Right lung (tissue), 5 donors: ENCODE data around the gene AP3S1. TPM values are rescaled to one million over a fixed set of nuclear protein-coding genes. Genes with fewer than 3 reads are reported as not detected.
"Not testable (repeated sequence)": the region's sequence is repeated elsewhere in the genome, so short reads cannot be mapped to it uniquely, and the experiment has no call there.

Source experiments
- DNase-seq, 2 donors: peaks; one replicate each; pipeline ENCODE4 v3.0.0-alpha.2; 2013
- polyA plus RNA-seq, 5 donors: library from polyadenylated mRNA; unstranded; fragments of 120-200 nt; gene quantifications; one replicate each; pipeline versions ENCODE4 v1.2.1 to v1.2.3, GENCODE V29; 2013; ENCODE audit warnings: inconsistent platforms in 1 of 5, low replicate concordance in 1 of 5; ENCODE audit not compliant: insufficient read length in 5 of 5, insufficient read depth in 1 of 5

Gene AP3S1
- polyA plus RNA-seq, 5 donors, result 124 to 193 (median 146) TPM

DNA sequence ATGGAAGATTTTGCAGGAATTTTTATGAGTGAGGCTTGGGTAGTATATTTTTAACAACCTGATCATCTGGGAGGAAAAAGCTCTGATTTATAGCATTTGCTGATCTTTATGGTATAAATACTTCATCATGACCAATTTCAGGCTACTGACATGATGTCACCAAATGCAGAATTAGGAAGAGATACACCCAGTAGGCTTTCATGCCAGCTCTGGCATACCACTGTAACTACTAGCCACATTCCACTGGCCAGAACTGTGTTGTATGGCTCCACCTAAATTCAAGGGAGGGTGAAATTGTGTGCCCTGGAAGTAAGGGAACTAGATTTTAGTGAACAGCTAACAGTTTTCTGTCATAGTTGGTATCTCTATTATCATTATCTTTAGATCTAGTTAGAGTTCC lies 17.6 kb downstream of the AP3S1 start:
- no peak for DNase-seq

DNA sequence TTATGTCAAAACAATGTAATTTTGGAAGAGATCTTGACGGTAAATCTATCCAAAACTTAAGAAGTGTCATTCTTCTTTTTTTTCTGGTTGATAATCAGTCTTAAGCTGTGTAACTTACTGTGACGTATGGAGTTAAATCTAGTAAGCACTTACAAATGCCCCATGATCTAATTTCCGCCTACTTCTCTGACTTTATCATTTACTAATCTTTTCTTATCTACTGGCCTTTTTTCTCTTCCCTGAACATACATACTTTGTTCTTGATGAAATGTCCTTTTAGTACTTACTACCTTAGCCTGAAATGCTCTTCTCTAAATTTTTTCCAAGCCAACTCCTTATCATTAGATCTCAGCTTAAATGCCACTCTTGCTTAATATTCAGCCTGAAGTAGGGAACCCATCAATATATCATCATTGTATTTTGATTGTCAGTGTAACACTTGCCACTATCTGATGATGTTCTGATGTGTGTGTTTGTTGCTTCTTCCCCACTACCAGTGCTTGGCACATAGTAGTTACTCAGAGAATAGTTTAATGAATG lies 27.6 kb downstream of the AP3S1 start:
- DNase-seq, result no peak

DNA sequence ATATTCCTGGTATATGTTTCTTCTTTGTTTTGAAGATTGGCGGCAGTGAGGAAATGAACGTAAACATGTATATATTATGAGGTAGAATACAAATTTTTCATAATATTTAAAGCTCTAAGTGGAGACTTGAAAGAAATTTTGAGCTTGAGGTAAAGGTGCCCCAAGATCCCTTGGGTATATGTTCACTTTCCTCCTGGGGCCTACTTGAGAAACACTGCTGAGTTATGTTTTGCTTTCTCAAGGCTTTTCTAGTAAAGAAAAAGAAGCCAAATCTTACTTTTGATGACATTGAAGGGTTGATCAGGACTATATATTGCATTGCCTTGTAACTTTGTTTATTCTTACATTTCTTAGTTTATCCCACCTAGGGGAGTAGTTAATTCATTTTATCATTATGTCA lies 30.7 kb downstream of the AP3S1 start:
- no peak for DNase-seq

DNA sequence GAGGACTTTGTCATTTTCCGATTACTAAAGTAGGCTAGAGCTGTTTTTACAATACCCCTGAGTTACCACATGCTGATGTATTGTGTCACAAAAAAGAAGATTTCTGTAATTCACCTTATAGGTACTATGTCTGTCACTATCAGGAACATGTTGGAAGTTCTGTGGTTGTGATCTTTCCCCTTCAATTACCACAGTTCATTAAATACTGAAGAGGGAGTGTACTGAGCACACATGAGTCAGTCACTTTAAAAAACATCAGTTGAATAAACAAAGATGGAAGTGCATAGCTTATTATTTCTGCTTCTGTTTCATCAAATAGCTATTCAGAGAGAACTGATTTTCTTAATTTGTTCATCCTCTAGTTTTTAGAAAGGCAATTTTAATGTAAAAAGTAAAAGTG lies 31.7 kb downstream of the AP3S1 start:
- no peak for DNase-seq

DNA sequence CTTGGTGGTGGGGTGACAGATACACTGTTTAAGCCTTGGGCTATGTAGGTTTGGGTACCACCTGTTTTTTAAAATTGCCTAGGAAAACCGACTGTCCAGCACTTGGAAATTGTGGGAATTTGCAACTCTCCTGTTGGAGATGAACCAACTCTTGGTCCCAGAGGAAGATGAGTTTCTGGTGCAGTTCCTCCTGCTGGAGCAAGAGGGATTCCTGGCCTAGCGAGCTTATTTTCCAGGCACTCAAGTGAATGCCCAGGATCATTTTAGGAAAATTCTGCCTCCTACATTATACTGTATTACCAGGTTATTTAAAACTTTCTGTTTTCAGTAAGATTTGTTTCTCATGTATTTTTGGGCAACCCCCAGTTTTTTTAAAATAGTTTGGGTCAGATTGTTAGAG lies 33.7 kb downstream of the AP3S1 start:
- DNase-seq, result no peak

DNA sequence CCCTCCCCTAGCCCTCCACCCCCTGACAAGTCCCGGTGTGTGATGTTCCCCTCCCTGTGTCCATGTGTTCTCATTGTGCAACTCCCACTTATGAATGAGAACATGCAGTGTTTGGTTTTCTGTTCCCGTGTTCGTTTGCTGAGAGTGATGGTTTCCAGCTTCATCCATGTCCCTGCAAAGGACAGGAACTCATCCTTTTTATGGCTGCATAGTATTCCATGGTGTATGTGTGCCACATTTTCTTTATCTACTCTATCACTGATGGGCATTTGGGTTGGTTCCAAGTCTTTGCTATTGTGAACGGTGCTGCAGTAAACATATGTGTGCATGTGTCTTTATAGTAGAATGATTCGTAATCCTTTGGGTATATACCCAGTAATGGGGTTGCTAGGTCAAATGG lies 35.6 kb downstream of the AP3S1 start:
- DNase-seq, result not testable (repeated sequence)

DNA sequence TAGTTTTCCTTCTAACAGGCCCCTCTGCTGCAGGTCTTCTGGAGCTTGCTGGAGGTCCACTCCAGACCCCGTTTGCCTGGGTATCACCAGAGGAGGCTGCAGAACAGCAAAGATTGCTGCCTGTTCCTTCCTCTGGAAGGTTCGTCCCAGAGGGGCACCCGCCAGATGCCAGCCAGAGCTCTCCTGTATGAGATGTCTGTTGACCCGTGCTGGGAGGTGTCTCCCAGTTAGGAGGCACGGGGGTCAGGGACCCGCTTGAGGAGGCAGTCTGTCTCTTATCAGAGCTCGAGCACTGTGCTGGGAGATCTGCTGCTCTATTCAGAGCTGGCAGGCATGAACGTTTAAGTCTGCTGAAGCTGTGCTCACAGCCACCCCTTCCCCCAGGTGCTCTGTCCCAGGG lies 40.7 kb downstream of the AP3S1 start:
- not testable (repeated sequence) for DNase-seq

DNA sequence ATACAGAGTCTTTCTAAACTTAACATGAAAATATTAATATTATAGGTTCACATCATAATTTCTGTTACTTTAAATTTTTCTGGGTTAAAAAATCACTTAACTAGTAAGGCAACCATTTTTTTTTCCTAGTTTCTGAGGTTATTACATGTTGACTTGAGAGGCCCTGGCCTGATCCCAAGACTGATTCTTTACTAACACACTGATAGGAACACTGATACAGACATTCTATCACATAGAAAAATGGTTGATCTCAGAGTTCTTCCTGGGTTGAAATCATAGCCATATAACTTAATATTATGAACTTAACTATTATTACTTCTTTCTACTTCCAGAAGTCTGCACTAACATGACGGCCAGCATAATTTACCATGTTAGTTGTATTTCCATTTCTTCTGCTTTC lies 43.0 kb downstream of the AP3S1 start:
- no peak for DNase-seq

DNA sequence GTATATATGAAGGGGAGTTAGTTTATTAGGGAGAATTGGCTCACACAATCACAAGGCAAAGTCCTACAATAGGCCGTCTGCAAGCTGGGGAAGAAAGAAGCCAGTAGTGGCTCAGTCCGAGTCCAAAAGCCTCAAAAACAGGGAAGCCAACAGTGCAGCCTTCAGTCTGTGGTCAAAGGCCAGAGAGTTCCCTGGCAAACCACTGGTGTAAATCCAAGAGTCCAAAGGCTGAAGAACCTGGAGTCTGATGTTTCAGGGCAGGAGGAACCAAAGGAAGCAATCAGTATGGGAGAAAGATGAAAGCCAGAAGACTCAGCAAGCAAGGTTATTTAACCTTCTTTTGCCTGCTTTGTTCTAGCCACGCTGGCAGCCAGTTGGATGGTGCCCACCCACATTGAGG lies 43.5 kb downstream of the AP3S1 start:
- DNase-seq, result not testable (repeated sequence)

DNA sequence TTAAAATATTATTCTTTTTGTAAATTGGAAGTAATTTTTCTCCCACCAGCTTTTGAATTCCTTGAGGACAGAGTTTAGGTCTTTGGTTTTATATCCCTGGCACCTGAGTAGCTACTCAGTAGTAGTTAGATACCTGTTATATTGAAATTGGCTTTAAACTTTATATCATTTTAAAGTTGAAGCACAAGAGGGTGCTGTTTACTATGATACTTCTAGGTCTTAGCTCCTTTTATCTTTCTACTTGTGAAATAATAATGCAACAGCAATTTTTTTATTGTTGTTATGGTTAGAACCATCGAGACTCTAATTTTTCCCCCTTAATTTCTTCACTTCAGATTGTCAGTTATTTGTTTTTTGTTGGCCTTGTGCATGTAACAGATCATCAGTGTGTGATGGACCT lies 46.3 kb downstream of the AP3S1 start:
- peak; percentile 10 to 16 for DNase-seq

DNA sequence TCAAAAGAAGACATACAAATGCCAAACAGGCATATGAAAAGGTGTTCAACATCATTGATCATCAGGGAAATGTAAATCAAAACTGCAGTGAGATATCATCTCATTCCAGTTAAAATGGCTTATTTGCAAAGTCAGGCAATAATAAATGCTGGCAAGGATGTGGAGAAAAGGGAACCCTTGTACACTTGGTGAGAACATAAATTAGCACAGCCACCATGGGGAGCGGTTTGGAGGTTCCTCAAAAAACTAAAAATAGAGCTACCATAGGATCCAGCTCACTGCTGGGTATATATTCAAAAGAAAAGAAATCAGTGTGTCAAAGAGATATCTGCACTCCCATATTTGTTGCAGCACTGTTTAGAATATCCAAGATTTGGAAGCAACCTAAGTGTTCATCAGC lies 50.3 kb downstream of the AP3S1 start:
- no peak for DNase-seq

DNA sequence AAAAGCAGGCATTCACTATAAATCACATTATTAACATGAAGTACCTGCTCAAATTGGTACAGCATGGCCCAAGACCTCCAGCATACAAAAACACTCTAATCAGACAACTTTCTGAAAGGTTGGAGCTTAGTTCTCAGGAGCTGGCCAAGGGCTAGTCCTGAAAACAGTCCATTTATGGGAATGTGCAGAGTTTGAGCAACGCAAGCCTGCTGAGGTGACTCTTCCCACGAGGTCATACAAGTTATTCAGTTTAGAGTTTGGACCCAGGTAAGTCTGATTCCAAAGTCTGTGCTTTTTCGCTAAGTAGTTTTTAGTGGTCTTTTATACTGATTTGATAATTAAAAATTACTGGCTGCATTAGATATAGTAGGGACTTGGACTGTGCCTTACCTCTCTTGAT lies 52.6 kb downstream of the AP3S1 start:
- no peak for DNase-seq

DNA sequence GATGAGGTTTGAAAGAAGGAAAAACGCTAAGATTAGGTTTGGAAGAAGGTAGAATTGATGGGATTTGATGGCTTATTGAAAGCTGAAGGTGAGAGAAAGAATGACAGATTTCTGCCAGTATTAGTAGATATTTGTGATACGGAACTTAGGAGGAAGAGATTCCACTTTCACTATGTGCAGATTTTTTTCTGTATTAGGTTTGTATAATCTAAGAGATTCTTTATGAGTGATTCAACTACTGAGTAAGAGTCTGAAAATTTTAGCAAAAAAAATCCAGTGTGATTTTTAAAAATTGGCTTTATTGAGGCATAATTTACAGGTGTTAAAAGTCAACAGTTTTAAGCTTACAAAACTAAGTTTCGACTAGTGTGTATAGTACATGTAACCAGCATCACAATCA lies 54.1 kb downstream of the AP3S1 start:
- DNase-seq, result no peak

DNA sequence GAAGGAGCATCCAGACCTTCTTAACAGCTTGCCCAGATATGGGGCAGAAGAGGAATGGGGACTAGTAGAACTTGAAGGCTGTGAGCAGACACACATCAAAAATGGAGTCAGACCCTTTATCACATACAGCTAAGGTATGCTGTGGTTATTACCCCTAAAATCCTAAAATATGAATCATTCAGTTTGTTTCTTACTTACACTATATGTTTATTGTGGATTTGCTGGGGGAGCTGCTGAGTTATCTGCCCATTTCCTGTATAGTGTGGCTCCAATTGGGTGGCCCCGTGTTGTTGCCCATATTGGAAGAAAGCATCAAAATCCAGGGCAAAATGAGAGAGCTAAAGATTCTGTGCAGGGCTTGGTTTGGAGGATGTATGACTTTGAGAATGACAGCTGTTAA lies 56.9 kb downstream of the AP3S1 start:
- no peak for DNase-seq

DNA sequence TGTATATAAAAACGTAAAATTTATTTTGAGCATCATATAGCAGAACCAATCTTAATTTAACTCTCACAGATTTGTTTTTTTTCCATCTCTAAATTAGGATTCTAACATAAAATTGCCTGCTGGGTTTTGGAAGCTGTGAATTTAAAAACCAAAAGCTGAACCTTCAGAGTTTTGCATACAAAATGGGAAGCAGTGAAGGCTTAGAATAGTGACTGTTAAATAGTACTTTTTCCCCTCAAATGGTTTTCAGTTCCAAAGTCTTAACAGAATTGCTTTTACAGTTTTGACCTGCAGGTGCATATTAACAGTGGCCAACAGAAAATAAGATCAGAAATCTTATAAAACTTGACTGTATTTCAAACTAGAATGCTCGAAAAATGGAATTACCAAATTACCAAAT lies 65.4 kb downstream of the AP3S1 start:
- DNase-seq, result no peak

DNA sequence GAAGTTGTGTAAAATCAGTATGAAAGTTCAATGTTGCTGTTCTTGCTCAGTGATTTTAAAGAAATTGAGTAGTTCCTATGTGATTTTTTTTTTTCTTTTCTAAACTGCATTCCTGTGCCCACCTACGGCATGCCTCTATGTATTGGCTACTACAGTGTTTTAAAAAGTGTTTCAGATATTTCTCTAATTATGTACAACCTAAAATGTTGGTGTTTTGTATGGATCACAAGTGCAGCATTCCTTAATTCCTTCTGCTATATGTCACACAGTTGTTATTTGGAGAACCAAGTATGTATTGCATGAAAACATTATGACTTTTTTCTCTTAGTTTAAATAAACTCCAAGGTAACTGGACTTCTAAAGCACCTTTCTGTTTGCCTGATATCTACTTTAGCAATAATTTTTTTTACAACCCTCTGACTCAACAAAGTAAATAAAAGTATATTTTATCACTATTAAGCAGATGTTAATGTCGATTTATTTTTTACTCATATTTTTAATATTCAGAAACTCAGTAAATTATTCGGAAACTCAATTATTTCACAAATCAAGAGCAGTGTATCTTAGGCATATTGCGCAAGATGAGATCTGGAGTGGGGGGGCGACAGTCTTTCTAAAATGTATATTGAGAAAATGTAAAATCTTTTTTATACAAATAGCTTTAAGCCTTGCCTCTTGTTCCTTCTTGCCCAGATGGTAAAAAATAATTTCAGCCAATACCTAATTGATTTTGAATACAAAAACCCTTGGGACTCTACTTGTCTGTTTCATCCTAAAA lies 72.1 kb downstream of the AP3S1 start:
- DNase-seq, result not testable (repeated sequence)

DNA sequence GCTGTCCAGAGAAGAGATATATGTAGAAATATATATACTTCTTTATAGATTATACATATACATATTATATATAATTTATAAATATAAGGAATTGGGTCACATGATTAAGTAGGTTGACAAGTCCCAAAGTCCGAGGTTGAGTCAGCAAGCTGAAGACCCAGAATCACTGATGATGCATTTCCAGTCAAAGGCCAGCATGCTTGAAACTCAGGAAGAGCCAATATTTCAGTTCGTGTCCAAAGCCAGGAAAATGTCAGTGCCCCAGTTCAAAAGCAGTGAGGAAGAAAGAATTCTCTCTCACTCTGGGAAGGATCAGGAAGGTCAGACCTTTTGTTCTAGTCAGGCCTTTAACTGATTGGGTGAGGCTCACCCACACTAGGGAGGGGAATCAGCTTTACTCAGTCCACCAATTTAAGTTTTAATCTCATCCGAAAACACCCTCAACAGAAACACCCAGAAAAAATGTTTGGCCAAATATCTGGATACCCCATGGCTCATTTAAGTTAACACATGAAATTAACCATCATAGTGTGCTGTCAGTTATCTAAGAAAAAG lies 78.5 kb downstream of the AP3S1 start:
- no peak for DNase-seq

DNA sequence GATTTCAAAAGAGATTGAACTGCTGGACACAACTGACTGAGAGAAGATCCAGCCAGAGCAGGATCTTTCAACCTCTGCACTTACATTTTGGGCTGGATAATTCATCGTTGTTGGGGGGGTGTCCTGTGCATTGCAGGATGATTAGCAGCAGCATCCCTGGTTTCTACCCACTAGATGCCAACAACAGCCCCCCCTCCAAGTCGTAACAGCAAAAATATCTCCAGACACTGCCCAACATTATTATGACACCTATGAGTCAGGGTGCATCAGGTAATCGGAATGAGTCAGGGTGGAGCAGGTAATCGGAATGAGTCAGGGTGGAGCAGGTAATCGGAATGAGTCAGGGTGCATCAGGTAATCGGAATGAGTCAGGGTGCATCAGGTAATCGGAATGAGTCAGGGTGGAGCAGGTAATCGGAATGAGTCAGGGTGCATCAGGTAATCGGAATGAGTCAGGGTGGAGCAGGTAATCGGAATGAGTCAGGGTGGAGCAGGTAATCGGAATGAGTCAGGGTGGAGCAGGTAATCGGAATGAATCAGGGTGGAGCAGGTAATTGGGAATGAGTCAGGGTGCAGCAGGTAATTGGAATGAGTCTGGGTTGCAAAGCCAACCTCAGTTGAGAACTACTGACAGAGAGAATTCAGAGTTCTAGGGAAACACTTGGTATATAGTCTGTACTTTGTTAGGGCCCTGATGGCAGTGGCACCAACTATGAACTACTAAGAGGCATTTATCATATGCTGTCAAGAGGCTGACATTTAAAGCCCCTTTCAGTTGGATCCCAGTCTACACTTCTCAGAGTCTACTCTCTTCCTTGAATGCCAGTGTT lies 87.1 kb downstream of the AP3S1 start:
- DNase-seq, result not testable (repeated sequence)

DNA sequence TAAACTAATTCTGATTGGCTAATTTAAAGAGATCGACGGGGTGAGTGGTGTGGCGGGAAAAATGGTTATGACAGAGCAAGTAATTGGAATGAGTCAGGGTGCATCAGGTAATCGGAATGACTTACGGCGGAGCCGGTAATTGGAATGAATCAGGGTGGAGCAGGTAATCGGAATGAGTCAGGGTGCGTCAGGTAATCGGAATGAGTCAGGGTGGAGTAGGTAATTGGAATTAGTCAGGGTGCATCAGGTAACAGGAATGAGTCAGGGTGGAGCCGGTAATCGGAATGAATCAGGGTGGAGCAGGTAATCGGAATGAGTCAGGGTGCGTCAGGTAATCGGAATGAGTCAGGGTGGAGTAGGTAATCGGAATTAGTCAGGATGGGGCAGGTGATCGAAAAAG lies 88.4 kb downstream of the AP3S1 start:
- DNase-seq, result not testable (repeated sequence)

DNA sequence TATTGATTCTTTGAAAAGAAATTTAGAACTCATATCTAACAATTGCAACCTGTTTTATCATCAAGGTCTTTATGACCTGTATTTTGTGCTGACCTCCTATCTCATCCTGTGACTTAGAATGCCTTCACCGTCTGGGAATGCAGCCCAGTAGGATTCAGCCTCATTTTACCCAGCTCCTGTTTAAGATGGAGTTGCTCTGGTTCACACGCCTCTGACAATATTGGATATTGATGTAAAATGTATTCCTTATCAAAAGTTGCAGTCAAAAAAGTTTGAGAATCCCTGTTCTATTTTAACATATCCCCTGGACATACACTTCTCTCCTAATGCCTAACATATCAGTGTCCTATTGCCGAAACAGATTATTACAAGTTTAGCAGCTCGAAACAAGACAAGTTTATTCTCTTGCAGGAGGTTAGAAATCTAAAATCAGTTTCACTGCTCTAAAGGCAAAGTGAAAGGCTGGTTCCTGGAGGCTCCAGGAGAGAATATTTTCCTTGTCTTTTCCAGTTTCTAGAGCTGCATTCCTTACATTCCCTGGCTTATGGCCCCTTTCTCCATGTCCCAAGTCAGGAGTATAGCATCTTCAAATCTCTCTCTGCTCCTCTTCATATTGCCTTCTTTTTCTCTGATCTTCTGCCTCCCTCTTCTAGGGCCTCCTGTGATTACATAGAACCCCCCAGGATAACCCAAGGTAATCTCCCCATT lies 89.0 kb downstream of the AP3S1 start:
- DNase-seq, result no peak

DNA sequence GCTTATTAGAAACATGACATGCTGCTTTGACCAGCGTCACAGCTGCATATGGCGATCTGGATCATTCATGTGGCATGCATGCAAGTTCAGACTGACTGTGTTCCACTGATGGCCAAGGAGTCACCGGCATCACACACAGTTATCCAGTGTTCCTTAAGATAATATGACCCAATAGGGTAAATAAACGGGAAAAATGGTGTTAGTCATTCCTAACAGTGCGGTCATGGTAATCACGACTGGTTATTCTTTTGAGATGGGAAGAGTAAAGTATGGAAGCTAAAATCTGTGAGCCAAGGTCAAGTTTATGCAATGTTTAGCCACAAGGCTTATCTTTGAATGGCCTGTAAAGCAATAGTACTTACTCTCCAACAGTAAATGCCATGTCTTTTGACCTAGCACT lies 91.3 kb downstream of the AP3S1 start:
- no peak for DNase-seq

DNA sequence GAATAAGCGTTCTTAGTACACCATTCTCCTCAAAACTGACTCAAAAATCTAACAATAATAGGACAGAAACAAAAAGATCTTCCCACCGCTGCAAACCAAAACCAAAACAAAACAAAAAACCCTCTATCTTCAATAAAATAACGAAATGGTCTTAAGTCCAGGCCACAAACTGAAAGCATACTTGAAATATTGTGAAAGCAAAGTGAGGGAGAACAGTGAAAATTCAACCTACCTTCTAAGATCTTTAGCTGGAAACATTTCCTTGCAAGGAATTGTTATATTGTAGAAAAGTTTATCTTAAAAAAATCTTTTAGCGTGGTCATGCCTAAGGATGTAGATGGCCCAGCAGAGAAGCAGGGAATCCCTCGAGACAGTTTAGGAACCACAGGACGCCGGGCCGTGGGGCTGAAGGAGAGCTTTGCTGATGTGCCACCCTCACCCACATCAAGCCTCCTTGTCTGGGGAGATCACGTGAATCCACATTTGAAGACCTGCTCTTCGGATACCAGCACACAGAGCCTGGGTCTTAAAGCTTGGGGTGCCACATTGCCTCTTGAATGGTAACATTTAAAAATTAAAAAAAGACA lies 92.7 kb downstream of the AP3S1 start:
- DNase-seq, result no peak
